Pancreas (tissue), 10 donors: ENCODE data around the gene CANT1. TPM values are rescaled to one million over a fixed set of nuclear protein-coding genes. Genes with fewer than 3 reads are reported as not detected.

Experiments
- ATAC-seq, 4 donors: fragments of 200-7000 bp; cut with Tn5 transposase; one replicate each; pipeline versions ENCODE4 v1.8.0 to v1.9.1; 2020; ENCODE audit warnings: mild to moderate bottlenecking in 4 of 4, moderate library complexity in 4 of 4
- DNase-seq, 6 donors: peaks; one replicate each; pipeline ENCODE4 v3.0.0-alpha.2; 2020
- FAIRE-seq: peaks from 2 replicates; lab custom pipeline; 2012; peaks lifted over from hg19 to GRCh38; lab: Jason Lieb, UNC
- H3K27ac ChIP-seq, 4 donors: fragments of 200-600 bp; sonication (generic); 1 replicate in 3 of 4; 2 replicates in 1 of 4; pipeline versions ENCODE4 v1.5.0 to v1.8.0; 2020
- H3K27me3 ChIP-seq, 4 donors: fragments of 200-600 bp; one replicate each; pipeline ENCODE4 v1.8.0; 2021
- H3K36me3 ChIP-seq, 3 donors: fragments of 200-600 bp; sonication (generic) in 1 of 3; one replicate each; pipeline versions ENCODE4 v1.5.0 to v1.8.0; 2020 to 2021
- H3K4me1 ChIP-seq, 3 donors: fragments of 200-600 bp; one replicate each; pipeline ENCODE4 v1.8.0; 2021
- H3K4me3 ChIP-seq, 4 donors: fragments of 200-600 bp; sonication (generic) in 2 of 4; one replicate each; pipeline versions ENCODE4 v1.5.0 to v1.8.0; 2020 to 2021
- H3K9me3 ChIP-seq, 4 donors: fragments of 200-600 bp; one replicate each; pipeline ENCODE4 v1.8.0; 2021
- WGBS, 2 donors: extraction: QIAGEN DNeasy Blood & Tissue Kit; methylation state at CpG; one replicate each; pipeline ENCODE4 v1.1.7; 2013; 5-methylcytosine and 5-hydroxymethylcytosine counted together
- intact Hi-C, 3 donors: fragments of 100-400 bp; cut with DNase I; formaldehyde crosslinking; loops; one replicate each; pipeline versions ENCODE4 v1.11.1 to v1.14.2; 2022
- polyA plus RNA-seq, 2 donors: library from polyadenylated mRNA; stranded (reverse); fragments of 200-250 nt; gene quantifications; one replicate each; pipeline ENCODE4 v1.2.3, GENCODE V29; 2013
- total RNA-seq, 6 donors: library from RNA; stranded (reverse); fragmentation: NEBNext Ultra II Directional in 4 of 6; extraction: Animal tissue kit (Norgen Biotek cat#: 25700) in 4 of 6; gene quantifications; one replicate each; pipeline versions ENCODE4 v1.2.1 to v1.2.4, GENCODE V29; 2021 to 2023
- TF ChIP-seq, protein P1 (sequence below), 4 donors: fragments of 200-600 bp; sonication (generic) in 3 of 4; IDR thresholded peaks; one replicate each; pipeline versions ENCODE4 v1.5.0 to v1.8.0; 2021; ENCODE audit warnings: antibody characterized with exemption in 4 of 4
- donor health status: healthy with polysubstance abuse.
- donor health status: DM: no; HTN: no; CAD: no; lungs with moderate emphysema.
- donor health status: DM: no; HTN: no; CAD: no.
- donor health status: control.
- donor health status: control.
- donor health status: Bipolar disorder and iron deficiency.
- donor health status: DM: yes; HTN: yes; CAD: no.
- donor health status: DM: no; HTN: no; CAD: no.
- donor health status: DM: no; HTN: no; CAD: no.
- donor health status: DM: yes; HTN: yes; CAD: no.

CANT1 gene
- total and polyA plus RNA-seq, 8 donors = 7.4 to 45.0 (median 25.5) TPM

DNA sequence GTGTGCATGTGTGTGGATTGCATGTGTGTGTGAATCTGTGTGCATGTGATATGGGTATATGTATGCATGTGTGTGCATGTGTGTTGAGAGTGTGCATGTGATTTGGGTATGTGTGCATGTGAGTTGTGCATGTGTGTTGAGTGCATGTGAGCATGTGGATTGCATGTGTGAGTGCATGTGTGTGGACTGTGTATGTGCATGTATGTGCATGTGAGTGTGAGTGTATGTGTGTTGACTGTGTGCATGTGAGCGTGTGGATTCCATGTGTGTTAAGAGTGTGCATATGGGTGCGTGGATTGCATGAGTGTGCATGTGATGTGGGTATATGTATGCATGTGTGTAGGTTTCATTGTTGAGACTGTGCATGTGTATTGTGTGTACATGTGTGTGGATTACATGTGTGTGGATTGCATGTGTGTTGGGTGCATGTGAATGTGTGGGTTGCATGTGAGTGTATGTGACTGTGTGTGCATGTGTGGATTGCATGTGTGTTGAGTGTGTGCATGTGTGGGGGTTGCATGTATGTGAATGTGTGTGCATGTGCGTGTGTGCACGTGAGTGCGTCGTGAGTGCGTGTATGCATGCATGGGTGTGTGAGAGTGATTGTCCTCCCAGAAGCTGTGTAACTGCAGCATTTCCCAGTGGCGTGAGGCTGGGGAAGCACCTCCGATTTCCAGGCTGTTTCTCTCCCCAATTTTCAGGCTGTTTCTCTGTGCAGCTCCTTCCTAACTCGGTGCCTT lies 33.8 kb upstream of the CANT1 start:
- intact Hi-C loops = no loop called here

DNA sequence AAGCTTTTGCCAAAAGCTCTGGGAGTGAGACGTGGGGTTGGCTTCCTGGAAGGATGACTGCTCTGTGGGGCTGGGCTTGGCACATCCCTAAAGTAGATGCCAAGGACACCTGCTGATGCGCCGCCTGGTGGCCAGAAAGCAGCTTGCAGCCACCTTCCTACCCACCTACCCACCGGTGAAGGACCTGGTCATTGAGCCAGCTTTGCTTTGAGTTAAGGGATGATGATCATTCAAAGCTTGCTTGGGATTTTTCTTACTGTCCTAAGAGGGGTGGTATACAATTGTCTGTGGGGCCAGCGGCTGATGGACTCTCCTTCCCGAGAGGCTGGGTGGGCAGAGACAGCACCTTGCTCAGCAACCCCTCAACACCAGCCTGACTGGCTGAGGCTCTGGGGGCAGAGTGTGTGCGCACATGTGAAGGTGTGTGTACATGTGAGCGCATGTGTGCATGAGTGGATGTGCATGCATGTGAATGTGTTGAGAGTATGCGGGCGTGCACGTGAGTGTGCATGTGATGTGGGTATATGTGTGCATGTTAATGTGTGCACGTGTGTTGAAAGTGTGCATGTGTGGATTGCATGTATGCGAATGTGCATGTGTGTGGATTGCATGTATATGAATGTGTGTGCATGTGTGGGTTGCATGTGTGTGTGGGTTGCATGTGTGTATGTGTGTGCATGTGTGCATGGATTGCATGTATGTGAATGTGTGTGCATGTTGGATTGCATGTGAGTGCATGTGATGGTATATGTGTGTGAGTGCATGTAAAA lies 33.0 kb upstream of the CANT1 start:
- Histone ChIP-seq H3K36me3 (no peaks in the 10 kb centered on the region), H3K27me3 (no peaks in the 10 kb centered on the region), H3K9me3 (no peaks in the 10 kb centered on the region), H3K4me1 (no peaks in the 10 kb centered on the region), H3K27ac (no peak overlapping the region), H3K4me3 (no peak overlapping the region)
- ATAC-seq (peak; percentile 70 to 82 (median 80)), FAIRE-seq (no peak), DNase-seq (peak; percentile 64 to 91 (median 74))
- TF ChIP-seq, protein P1, sequence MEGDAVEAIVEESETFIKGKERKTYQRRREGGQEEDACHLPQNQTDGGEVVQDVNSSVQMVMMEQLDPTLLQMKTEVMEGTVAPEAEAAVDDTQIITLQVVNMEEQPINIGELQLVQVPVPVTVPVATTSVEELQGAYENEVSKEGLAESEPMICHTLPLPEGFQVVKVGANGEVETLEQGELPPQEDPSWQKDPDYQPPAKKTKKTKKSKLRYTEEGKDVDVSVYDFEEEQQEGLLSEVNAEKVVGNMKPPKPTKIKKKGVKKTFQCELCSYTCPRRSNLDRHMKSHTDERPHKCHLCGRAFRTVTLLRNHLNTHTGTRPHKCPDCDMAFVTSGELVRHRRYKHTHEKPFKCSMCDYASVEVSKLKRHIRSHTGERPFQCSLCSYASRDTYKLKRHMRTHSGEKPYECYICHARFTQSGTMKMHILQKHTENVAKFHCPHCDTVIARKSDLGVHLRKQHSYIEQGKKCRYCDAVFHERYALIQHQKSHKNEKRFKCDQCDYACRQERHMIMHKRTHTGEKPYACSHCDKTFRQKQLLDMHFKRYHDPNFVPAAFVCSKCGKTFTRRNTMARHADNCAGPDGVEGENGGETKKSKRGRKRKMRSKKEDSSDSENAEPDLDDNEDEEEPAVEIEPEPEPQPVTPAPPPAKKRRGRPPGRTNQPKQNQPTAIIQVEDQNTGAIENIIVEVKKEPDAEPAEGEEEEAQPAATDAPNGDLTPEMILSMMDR (IDR thresholded peaks at IDR 0.05) = peak; percentile 66 to 85 (median 82)
- 44 to 48% methylated on average over 13 of the region's 13 CpGs for WGBS, 2 donors
- intact Hi-C loops = no loop called here

More for the DNA sequence above, 33.8 kb upstream of the CANT1 start:
- WGBS, 2 donors = 61 to 69% methylated on average over 10 of the region's 10 CpGs
- no peaks in the 10 kb centered on the region for H3K4me1 ChIP-seq
- H3K9me3 ChIP-seq = no peaks in the 10 kb centered on the region
- no peak overlapping the region for H3K27ac ChIP-seq
- TF ChIP-seq, protein P1 (IDR thresholded peaks at IDR 0.05) = no peak
- ATAC-seq (no peak), FAIRE-seq (no peak), DNase-seq (peak in 1 of 6 donors; percentile 11)
- no peaks in the 10 kb centered on the region for H3K36me3 ChIP-seq
- H3K27me3 ChIP-seq = no peaks in the 10 kb centered on the region
- H3K4me3 ChIP-seq = no peak overlapping the region

DNA sequence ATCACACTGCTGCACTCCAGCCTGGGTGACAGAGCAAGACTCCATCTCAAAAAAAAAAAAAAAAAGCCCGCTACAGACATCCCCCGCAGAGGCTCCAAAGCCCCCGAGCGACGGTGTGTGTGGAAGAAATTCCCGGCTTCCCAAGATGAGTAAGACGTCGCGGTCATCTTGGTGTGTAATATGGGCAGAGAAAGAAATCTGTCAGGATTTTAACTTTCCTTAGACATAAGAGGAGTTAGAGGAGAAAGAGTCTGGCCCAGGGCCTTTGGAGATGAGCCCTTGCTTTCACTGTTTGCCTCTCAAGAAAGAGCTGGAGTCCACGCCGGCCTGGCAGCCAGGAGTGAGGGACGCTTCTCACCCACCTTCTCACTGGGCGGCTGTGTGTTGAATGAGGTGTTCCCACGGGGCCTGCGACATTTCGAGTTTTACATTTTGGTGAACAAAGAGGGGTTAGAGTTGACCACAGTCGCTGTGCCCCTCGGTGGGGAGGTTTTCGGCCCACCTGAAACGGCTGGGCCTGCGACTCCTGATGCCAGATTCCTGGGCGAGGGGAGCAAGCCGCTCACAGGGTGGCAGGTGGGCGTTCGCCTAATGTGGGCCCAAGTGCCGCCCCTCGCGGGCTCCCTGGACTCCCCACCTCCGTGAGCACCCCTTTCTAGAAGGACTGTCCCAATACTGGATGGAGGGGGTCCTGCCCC lies 32.3 kb upstream of the CANT1 start:
- ATAC-seq = no peak
- Histone ChIP-seq H3K9me3 (no peaks in the 10 kb centered on the region), H3K27ac (no peak overlapping the region), H3K36me3 (no peaks in the 10 kb centered on the region), H3K27me3 (no peaks in the 10 kb centered on the region), H3K4me3 (no peak overlapping the region), H3K4me1 (no peaks in the 10 kb centered on the region)
- peak in 1 of 6 donors; percentile 22 for DNase-seq
- intact Hi-C loops = no loop called here
- 75 to 84% methylated on average over 29 of the region's 29 CpGs for WGBS, 2 donors
- FAIRE-seq = no peak
- TF ChIP-seq, protein P1 (IDR thresholded peaks at IDR 0.05) = no peak

DNA sequence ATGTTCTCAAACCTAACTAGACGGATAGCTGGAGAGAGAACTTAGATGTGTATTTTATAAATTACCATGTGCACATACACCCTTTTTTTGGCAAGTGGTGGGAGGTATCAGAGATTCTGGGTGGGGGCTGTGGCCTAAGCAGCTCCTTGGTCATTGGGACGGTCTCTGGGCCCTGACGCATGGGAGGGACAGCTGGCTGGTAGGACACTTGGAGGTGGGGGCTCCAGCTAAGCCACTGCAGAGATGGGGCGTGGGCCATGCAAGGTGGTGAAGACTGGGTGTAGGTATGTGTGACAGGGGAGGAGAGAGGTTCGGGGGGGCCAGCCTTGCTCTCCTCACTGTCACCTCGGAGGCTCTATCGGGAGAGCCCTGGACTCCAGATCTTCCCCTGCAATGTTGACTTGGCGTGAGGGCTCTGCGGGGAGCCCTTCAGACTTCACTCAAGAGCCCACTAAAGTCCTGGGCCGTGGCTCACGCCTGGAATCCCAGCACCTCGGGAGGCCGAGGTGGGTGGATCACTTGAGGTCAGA lies 31.5 kb upstream of the CANT1 start:
- DNase-seq (peak in 1 of 6 donors; percentile 44), FAIRE-seq (no peak), ATAC-seq (no peak)
- TF ChIP-seq, protein P1 (IDR thresholded peaks at IDR 0.05) = no peak
- Histone ChIP-seq H3K4me3 (no peak overlapping the region), H3K27ac (no peak overlapping the region), H3K4me1 (no peaks in the 10 kb centered on the region), H3K27me3 (no peaks in the 10 kb centered on the region), H3K36me3 (no peaks in the 10 kb centered on the region), H3K9me3 (no peaks in the 10 kb centered on the region)
- WGBS, 2 donors = 72 to 81% methylated on average over 13 of the region's 13 CpGs
- intact Hi-C loops = no loop called here
